ENCODE data around the gene TCF7L2. TPM values are rescaled to one million over a fixed set of nuclear protein-coding genes. Genes with fewer than 3 reads are reported as not detected.

TCF7L2 gene
- total RNA-seq, 4 donors from 2014 or later, result 4.0 to 13.2 (median 6.4) TPM

DNA sequence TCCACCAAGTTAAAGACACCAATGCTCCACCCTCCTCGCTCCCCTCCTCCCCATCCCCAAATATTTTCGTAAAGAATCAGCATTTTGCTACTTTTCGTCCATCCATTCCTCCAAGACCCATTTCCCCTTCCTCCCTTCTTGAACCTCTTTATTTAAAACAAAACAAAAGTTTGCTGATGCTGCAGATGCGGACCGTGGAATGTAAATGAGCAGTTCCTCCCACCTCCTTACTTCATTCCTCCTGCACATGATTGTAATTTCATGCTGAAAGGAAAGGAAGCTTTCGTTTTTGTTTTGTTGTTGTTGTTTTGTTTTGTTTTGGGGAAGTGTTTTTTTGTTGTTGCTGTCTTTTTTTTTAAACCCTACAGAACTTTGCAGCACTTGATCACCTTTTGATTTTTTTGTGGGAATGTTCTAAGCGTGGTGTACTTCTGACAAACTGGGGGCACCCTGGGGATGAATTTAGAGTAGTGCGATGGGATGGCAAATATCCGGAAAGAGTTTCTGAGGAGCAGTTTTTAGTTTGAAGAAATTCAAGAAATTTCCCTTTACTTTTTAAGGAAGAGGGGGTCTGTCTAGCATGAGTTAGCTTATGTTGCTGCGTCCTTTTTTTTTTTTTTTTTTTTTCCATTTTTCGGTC is 177.3 kb downstream of the TCF7L2 start:
- Histone ChIP-seq H3K36me3 (no peaks in the 10 kb centered on the region), H3K4me3 (no peak overlapping the region), H3K9me3 (no peaks in the 10 kb centered on the region), H3K27ac (no peak overlapping the region), H3K4me1 (peaks cover 0 to 27% (median 5%) of the 10 kb centered on the region in 3 donors), H3K27me3 (peaks cover 0 to 4% (median 0%) of the 10 kb centered on the region in 4 donors)
- 73 to 82% methylated on average over 11 of the region's 11 CpGs for WGBS, 2 donors
- intact Hi-C loops (cut with DNase I), result loop anchor here (10.0 kb wide), 3 partner anchors 183 to 563 kb away; no protein-coding TSS in a partner anchor
- DNase-seq, result no peak
- no peak for TF ChIP-seq POLR2A (IDR thresholded peaks at IDR 0.05)
- TF ChIP-seq, protein P1, sequence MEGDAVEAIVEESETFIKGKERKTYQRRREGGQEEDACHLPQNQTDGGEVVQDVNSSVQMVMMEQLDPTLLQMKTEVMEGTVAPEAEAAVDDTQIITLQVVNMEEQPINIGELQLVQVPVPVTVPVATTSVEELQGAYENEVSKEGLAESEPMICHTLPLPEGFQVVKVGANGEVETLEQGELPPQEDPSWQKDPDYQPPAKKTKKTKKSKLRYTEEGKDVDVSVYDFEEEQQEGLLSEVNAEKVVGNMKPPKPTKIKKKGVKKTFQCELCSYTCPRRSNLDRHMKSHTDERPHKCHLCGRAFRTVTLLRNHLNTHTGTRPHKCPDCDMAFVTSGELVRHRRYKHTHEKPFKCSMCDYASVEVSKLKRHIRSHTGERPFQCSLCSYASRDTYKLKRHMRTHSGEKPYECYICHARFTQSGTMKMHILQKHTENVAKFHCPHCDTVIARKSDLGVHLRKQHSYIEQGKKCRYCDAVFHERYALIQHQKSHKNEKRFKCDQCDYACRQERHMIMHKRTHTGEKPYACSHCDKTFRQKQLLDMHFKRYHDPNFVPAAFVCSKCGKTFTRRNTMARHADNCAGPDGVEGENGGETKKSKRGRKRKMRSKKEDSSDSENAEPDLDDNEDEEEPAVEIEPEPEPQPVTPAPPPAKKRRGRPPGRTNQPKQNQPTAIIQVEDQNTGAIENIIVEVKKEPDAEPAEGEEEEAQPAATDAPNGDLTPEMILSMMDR (IDR thresholded peaks at IDR 0.05), result no peak

DNA sequence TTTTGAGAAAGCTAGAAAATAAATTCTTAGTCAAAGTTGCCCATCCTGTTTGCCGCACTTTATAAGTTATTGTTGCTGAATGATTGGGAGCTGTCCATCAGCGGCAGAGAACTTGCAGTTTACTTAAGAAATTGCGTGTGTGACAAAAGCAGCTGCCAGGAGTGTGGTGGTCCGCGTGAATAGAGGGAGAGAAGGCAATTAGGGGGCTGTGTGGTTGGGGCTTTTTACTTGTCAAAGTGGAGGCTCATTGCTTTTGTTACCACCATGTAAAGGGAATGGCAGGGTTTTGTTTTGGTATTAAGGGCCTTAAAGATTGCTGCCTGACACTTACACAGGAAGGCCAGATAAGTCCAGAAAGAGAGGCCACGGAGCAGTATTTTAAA is 177.8 kb downstream of the TCF7L2 start:
- DNase-seq, result no peak
- intact Hi-C loops (cut with DNase I), result loop anchor here (10.0 kb wide), 3 partner anchors 183 to 563 kb away; no protein-coding TSS in a partner anchor
- Histone ChIP-seq H3K36me3 (no peaks in the 10 kb centered on the region), H3K27ac (peak overlapping the region in 1 of 4 donors; percentile 21), H3K9me3 (no peaks in the 10 kb centered on the region), H3K4me1 (peaks cover 0 to 31% (median 5%) of the 10 kb centered on the region in 3 donors), H3K27me3 (peaks cover 0 to 4% (median 0%) of the 10 kb centered on the region in 4 donors), H3K4me3 (no peak overlapping the region)
- TF ChIP-seq, protein P1 (IDR thresholded peaks at IDR 0.05), result no peak
- WGBS, 2 donors, result 90 to 94% methylated on average over 6 of the region's 6 CpGs

DNA sequence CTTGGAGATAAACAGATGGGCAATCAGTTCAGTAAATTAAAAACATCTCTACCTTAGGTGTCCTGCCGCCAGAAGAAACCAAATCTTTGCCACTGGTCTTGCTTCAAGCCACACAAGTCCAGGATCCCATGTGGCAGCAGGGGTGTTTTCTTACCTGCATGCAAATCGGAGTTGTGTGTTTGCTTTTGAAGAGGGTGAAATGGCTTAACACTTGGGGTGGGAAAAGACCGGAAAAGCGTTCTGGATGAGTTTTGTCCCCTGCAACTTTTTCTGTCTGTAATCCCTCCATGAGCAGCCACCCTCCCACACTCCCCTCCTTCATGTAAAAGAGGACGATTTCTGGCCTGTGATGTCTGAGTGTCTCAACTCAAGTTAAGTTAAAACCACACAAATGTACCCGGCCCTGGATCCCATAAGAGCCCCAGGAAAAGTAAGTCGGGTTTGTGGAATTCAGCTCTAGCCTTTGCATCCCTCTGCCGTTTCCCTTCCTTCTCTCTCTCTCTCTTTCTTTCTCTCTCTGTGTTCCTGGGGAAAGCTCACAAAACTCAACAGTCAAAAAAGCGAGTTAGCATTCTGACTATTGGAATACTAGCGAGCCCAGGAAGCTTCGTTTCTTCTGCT is 178.5 kb downstream of the TCF7L2 start:
- H3K27ac ChIP-seq, result peak overlapping the region in 3 of 4 donors; percentile 26 to 43 (median 28)

GRCh38 chr10:113129117-113129516 is 179.1 kb downstream of the TCF7L2 start:
- no peak for DNase-seq
- Histone ChIP-seq H3K36me3 (no peaks in the 10 kb centered on the region), H3K9me3 (no peaks in the 10 kb centered on the region), H3K27ac (peak overlapping the region in 3 of 4 donors; percentile 26 to 43 (median 28)), H3K4me1 (peaks cover 0 to 41% (median 15%) of the 10 kb centered on the region in 3 donors), H3K27me3 (peaks cover 0 to 4% (median 0%) of the 10 kb centered on the region in 4 donors), H3K4me3 (no peak overlapping the region)
- intact Hi-C loops (cut with DNase I), result loop anchor here (10.0 kb wide), 3 partner anchors 184 to 564 kb away; no protein-coding TSS in a partner anchor
- TF ChIP-seq, protein P1 (IDR thresholded peaks at IDR 0.05), result no peak
- no peak for TF ChIP-seq POLR2A (IDR thresholded peaks at IDR 0.05)
- 79 to 89% methylated on average over 6 to 7 of the region's 7 CpGs for WGBS, 2 donors

More for the DNA sequence above, 178.5 kb downstream of the TCF7L2 start:
- Histone ChIP-seq H3K9me3 (no peaks in the 10 kb centered on the region), H3K4me1 (peaks cover 0 to 37% (median 12%) of the 10 kb centered on the region in 3 donors), H3K4me3 (no peak overlapping the region), H3K27me3 (peaks cover 0 to 4% (median 0%) of the 10 kb centered on the region in 4 donors), H3K36me3 (no peaks in the 10 kb centered on the region)
- intact Hi-C loops (cut with DNase I), result loop anchor here (10.0 kb wide), 3 partner anchors 184 to 564 kb away; no protein-coding TSS in a partner anchor
- WGBS, 2 donors, result 77 to 89% methylated on average over 11 of the region's 11 CpGs
- TF ChIP-seq, protein P1 (IDR thresholded peaks at IDR 0.05), result no peak
- no peak for TF ChIP-seq POLR2A (IDR thresholded peaks at IDR 0.05)
- DNase-seq, result no peak
